HEK293 (cell line): Measurements from ENCODE around the gene KIF21B.

Experiments
- CTCF ChIA-PET: fragments of 350-600 bp; formaldehyde crosslinking; extraction: SDS; loops from one replicate; lab custom pipeline; 2021; ENCODE audit warnings: antibody characterized with exemption; lab: Yijun Ruan, JAX
- POLR2A ChIA-PET: fragments of 300-600 bp; formaldehyde crosslinking; extraction: SDS; loops from one replicate; lab custom pipeline; 2020; ENCODE audit warnings: antibody characterized with exemption, inconsistent platforms; lab: Yijun Ruan, JAX
- H3K27ac ChIP-seq: fragments of 200-500 bp; sonication (Bioruptor generic); 2 replicates; pipeline ENCODE4 v1.5.1; 2014; ENCODE audit warnings: low read depth, low read length, control low read depth, inconsistent platforms; ENCODE audit errors: extremely low read depth
- H3K36me3 ChIP-seq, 2 experiments: fragments of 200-500 bp in 1 of 2; sonication (Bioruptor generic) in 1 of 2; 1 replicate in 1 of 2; 2 replicates in 1 of 2; pipeline ENCODE4 v1.5.1; 2014 to 2017; ENCODE audit warnings: inconsistent platforms in 2 of 2, low read length in 2 of 2; ENCODE audit not compliant: control insufficient read depth in 2 of 2, insufficient read depth in 1 of 2
- H3K4me1 ChIP-seq: fragments of 200-500 bp; sonication (Bioruptor generic); 2 replicates; pipeline ENCODE4 v1.5.1; 2014; ENCODE audit warnings: mild to moderate bottlenecking, low read length, inconsistent platforms; ENCODE audit not compliant: control insufficient read depth, insufficient read depth
- H3K4me3 ChIP-seq: 2 replicates; pipeline ENCODE4 v1.5.1; 2011; ENCODE audit warnings: low read depth, mild to moderate bottlenecking, control low read depth, low read length, moderate library complexity
- H3K9me3 ChIP-seq: fragments of 200-500 bp; sonication (Bioruptor generic); 2 replicates; pipeline ENCODE4 v1.5.1; 2014; ENCODE audit warnings: low read depth, low read length, inconsistent platforms; ENCODE audit not compliant: control insufficient read depth, insufficient read depth
- GLI2 ChIP-seq: fragments of 450-650 bp; formaldehyde crosslinking; IDR thresholded peaks from 2 replicates; pipeline ENCODE4; 2017; ENCODE audit warnings: missing biosample characterization, missing genetic modification characterization, low read depth, borderline replicate concordance
- GLIS1 ChIP-seq: fragments of 450-650 bp; formaldehyde crosslinking; IDR thresholded peaks from 2 replicates; pipeline ENCODE4 v1.5.1; 2016; ENCODE audit warnings: missing biosample characterization, missing genetic modification characterization
- GLIS2 ChIP-seq: fragments of 450-650 bp; formaldehyde crosslinking; IDR thresholded peaks from 2 replicates; pipeline ENCODE4 v1.5.1; 2016; ENCODE audit warnings: missing biosample characterization, missing genetic modification characterization
- ZBTB7A ChIP-seq: fragments of 450-650 bp; formaldehyde crosslinking; IDR thresholded peaks from 2 replicates; pipeline ENCODE4 v1.5.1; 2016; ENCODE audit warnings: low read depth, missing biosample characterization, missing genetic modification characterization
- ZBTB8A ChIP-seq: fragments of 450-650 bp; formaldehyde crosslinking; IDR thresholded peaks from 2 replicates; pipeline ENCODE4 v1.5.1; 2016; ENCODE audit warnings: missing biosample characterization, missing genetic modification characterization
- ZIC2 ChIP-seq: fragments of 450-650 bp; formaldehyde crosslinking; IDR thresholded peaks from 2 replicates; pipeline ENCODE4 v1.5.1; 2016; ENCODE audit warnings: missing biosample characterization, missing genetic modification characterization
- ZNF211 ChIP-seq: fragments of 450-650 bp; formaldehyde crosslinking; IDR thresholded peaks from 2 replicates; pipeline ENCODE4 v1.5.1; 2016; ENCODE audit warnings: low read depth, missing biosample characterization, missing genetic modification characterization
- ZNF391 ChIP-seq: fragments of 450-650 bp; formaldehyde crosslinking; IDR thresholded peaks from 2 replicates; pipeline ENCODE4 v1.5.1; 2016; ENCODE audit warnings: low read depth, missing biosample characterization, missing genetic modification characterization, borderline replicate concordance
- ZNF404 ChIP-seq: fragments of 450-650 bp; formaldehyde crosslinking; IDR thresholded peaks from 2 replicates; pipeline ENCODE4 v1.5.1; 2017; ENCODE audit warnings: missing biosample characterization, missing genetic modification characterization
- ZNF830 ChIP-seq: fragments of 450-650 bp; IDR thresholded peaks from 2 replicates; pipeline ENCODE4 v1.5.0; 2018; ENCODE audit warnings: missing biosample characterization, missing genetic modification characterization, low read depth, mild to moderate bottlenecking, moderate library complexity
- TF ChIP-seq, protein P1 (sequence below): fragments of 450-650 bp; formaldehyde crosslinking; IDR thresholded peaks from 2 replicates; pipeline ENCODE4 v1.5.1; 2017; ENCODE audit warnings: missing biosample characterization, missing genetic modification characterization
- TF ChIP-seq, protein P2 (sequence below): fragments of 450-650 bp; formaldehyde crosslinking; IDR thresholded peaks from 2 replicates; pipeline ENCODE4 v1.5.1; 2016; ENCODE audit warnings: missing biosample characterization, missing genetic modification characterization, low read depth
- TF ChIP-seq, protein P3 (sequence below): fragments of 450-650 bp; formaldehyde crosslinking; conservative IDR thresholded peaks from 2 replicates; pipeline ENCODE4 v1.5.1; 2016; ENCODE audit warnings: low read depth, missing biosample characterization, missing genetic modification characterization

Gene KIF21B

DNA sequence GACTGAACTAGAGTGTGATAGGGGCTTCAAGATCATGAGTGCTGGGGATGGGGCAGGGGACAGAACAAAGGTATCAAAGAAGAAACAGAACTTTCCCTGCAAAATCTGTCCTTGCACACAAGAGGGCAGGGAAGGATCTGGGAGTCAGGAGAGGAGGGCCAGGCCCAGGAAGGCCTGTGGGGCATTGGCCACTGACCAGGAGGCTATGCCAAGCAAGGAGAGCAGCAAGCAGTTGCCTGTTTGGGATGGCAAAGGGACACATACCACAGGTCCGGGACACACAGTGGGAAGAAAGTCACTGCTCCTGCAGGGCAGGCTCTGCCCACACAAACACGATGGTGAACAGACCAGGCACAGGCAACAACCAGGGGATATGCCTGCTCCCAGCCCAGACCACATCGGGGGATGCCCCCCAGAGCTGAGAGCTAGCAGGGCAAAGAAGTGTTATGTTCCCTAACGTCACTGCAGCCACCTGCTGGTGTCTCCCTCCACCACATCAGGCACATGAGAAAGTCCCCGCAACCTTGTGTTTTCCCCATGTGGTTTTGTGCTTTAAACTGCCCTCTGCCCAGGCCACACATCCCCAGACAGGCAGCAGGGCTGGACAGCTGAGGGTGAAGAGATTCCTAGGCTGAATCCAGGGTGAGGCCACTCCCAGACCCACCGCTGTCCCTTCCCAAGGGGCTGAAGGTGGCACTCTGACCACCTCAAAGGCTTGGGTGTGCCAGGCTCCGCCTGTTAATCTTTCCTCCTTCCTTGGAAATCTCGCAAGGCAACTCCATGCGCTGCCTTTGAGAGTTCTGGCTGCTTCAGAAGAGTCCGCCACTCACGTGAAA, 53.6 kb downstream of the KIF21B start:
- no peak for TF ChIP-seq GLI2 (tag by site-specific recombination)
- TF ChIP-seq, protein P1, sequence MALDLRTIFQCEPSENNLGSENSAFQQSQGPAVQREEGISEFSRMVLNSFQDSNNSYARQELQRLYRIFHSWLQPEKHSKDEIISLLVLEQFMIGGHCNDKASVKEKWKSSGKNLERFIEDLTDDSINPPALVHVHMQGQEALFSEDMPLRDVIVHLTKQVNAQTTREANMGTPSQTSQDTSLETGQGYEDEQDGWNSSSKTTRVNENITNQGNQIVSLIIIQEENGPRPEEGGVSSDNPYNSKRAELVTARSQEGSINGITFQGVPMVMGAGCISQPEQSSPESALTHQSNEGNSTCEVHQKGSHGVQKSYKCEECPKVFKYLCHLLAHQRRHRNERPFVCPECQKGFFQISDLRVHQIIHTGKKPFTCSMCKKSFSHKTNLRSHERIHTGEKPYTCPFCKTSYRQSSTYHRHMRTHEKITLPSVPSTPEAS (tag by site-specific recombination), result no peak
- TF ChIP-seq ZNF391 (tag by site-specific recombination), result no peak
- TF ChIP-seq ZIC2 (tag by site-specific recombination), result 0 out of 2 replicates have a peak, but pooled peaks have one; percentile 17
- TF ChIP-seq, protein P2, sequence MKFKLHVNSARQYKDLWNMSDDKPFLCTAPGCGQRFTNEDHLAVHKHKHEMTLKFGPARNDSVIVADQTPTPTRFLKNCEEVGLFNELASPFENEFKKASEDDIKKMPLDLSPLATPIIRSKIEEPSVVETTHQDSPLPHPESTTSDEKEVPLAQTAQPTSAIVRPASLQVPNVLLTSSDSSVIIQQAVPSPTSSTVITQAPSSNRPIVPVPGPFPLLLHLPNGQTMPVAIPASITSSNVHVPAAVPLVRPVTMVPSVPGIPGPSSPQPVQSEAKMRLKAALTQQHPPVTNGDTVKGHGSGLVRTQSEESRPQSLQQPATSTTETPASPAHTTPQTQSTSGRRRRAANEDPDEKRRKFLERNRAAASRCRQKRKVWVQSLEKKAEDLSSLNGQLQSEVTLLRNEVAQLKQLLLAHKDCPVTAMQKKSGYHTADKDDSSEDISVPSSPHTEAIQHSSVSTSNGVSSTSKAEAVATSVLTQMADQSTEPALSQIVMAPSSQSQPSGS (tag by site-specific recombination), result no peak
- TF ChIP-seq ZBTB7A (tag by site-specific recombination), result no peak
- TF ChIP-seq, protein P3, sequence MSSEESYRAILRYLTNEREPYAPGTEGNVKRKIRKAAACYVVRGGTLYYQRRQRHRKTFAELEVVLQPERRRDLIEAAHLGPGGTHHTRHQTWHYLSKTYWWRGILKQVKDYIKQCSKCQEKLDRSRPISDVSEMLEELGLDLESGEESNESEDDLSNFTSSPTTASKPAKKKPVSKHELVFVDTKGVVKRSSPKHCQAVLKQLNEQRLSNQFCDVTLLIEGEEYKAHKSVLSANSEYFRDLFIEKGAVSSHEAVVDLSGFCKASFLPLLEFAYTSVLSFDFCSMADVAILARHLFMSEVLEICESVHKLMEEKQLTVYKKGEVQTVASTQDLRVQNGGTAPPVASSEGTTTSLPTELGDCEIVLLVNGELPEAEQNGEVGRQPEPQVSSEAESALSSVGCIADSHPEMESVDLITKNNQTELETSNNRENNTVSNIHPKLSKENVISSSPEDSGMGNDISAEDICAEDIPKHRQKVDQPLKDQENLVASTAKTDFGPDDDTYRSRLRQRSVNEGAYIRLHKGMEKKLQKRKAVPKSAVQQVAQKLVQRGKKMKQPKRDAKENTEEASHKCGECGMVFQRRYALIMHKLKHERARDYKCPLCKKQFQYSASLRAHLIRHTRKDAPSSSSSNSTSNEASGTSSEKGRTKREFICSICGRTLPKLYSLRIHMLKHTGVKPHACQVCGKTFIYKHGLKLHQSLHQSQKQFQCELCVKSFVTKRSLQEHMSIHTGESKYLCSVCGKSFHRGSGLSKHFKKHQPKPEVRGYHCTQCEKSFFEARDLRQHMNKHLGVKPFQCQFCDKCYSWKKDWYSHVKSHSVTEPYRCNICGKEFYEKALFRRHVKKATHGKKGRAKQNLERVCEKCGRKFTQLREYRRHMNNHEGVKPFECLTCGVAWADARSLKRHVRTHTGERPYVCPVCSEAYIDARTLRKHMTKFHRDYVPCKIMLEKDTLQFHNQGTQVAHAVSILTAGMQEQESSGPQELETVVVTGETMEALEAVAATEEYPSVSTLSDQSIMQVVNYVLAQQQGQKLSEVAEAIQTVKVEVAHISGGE (tag by site-specific recombination), result no peak
- no peak for TF ChIP-seq ZNF211 (tag by site-specific recombination)
- POLR2A ChIA-PET, result no interaction called here
- Histone ChIP-seq H3K27ac (no peak overlapping the region), H3K36me3 (no peaks in the 10 kb centered on the region), H3K9me3 (no peaks in the 10 kb centered on the region), H3K4me1 (no peaks in the 10 kb centered on the region), H3K4me3 (no peak overlapping the region)
- CTCF ChIA-PET, result interaction anchor here (0.6 to 7.4 kb wide), 6 partner anchors 10 to 674 kb away, joined by 3 to 108 read pairs (median 8); no protein-coding TSS in a partner anchor

DNA sequence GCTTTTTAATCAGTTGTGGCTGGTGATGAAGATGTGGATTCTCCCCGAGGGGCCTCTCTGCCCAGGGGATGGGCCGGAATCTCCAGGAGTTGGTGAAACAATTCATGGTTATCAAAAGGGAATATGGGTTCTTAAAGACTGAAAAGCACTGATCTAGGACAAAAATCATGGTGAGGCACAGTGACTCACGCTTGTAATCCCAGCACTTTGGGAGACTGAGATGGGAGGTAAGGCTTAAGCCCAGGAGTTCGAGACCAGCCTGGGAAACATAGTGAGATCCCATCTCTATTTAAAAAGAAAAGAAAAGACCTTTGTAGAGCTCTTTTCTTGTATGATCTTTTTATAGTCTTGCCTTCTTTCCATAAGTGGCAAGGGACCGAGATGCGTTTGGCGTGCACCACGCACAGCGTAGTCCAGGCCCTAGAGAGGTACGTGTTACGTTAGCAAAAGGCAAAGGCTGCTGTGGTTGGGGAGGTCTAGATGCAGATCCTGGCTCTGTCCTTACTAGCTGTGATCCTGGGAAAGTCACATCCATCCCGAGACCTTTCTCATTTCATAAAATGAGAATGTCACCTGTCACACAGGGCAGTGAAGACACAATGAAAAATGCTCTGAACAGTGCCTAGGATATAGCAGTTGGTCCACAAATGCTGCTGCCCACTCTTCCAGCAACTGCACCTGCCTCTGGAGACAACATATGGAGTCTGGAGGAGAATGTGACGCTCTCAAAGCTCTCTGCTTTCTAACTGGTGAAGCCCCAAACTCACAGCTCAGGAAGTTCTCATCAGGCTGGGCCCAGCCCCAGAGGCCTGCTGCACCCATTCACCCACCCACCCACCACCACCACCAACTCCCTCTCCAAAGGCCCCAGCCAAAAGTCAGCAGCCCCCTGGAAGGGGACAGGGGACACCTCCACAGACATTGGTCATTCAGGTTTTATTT, 54.8 kb downstream of the KIF21B start:
- ChIA-PET POLR2A (no interaction called here), CTCF (interaction anchor here (0.7 to 2.8 kb wide), 3 partner anchors 11 to 150 kb away, joined by 3 to 14 read pairs (median 4); no protein-coding TSS in a partner anchor)
- Histone ChIP-seq H3K4me1 (no peaks in the 10 kb centered on the region), H3K27ac (no peak overlapping the region), H3K36me3 (no peaks in the 10 kb centered on the region), H3K9me3 (no peaks in the 10 kb centered on the region), H3K4me3 (no peak overlapping the region)
- TF ChIP-seq ZNF404 (tag by site-specific recombination) (no peak), GLIS1 (tag by site-specific recombination) (0 out of 2 replicates have a peak, but pooled peaks have one; percentile 1), ZBTB8A (tag by site-specific recombination) (no peak), ZNF830 (no peak), GLIS2 (tag by site-specific recombination) (no peak)
